Liver (tissue), 3 donors: ENCODE results near the gene METAP2.

Experiments
- ATF3 ChIP-seq: IDR thresholded peaks from 2 replicates; pipeline ENCODE4 v1.6.1; 2016; ENCODE audit warnings: antibody characterized with exemption
- CTCF ChIP-seq: fragments of 150-350 bp; IDR thresholded peaks from 2 replicates; pipeline ENCODE4 v1.5.1; 2017; ENCODE audit warnings: improper control_type of control experiment, low read depth, low read length; ENCODE audit not compliant: missing input control
- EGR1 ChIP-seq, 2 donors: IDR thresholded peaks; 2 replicates each; pipeline ENCODE4 v1.6.1; 2016 to 2018; ENCODE audit warnings: antibody characterized with exemption in 2 of 2, low read depth in 2 of 2
- GABPA ChIP-seq, 2 donors: IDR thresholded peaks in 1 of 2; conservative IDR thresholded peaks in 1 of 2; 2 replicates each; pipeline ENCODE4 v1.6.1; 2016; ENCODE audit warnings: antibody characterized with exemption in 2 of 2, mild to moderate bottlenecking in 1 of 2, moderate library complexity in 1 of 2
- HNF4G ChIP-seq: IDR thresholded peaks from 2 replicates; pipeline ENCODE4 v1.6.1; 2016; ENCODE audit warnings: antibody characterized with exemption
- JUND ChIP-seq, 2 donors: IDR thresholded peaks; 2 replicates each; pipeline ENCODE4 v1.6.1; 2016; ENCODE audit warnings: antibody characterized with exemption in 2 of 2
- MAX ChIP-seq: IDR thresholded peaks from 2 replicates; pipeline ENCODE4 v1.6.1; 2016; ENCODE audit warnings: antibody characterized with exemption
- NR2F2 ChIP-seq: IDR thresholded peaks from 2 replicates; pipeline ENCODE4 v1.6.1; 2016; ENCODE audit warnings: antibody characterized with exemption
- RAD21 ChIP-seq, 2 donors: IDR thresholded peaks; 2 replicates each; pipeline ENCODE4 v1.6.1; 2016; ENCODE audit warnings: antibody characterized with exemption in 2 of 2, mild to moderate bottlenecking in 2 of 2
- REST ChIP-seq: IDR thresholded peaks from 2 replicates; pipeline ENCODE4 v1.6.1; 2016; ENCODE audit warnings: antibody characterized with exemption, mild to moderate bottlenecking
- RXRA ChIP-seq, 2 donors: IDR thresholded peaks; 2 replicates each; pipeline ENCODE4 v1.6.1; 2017 to 2018; ENCODE audit warnings: antibody characterized with exemption in 2 of 2, mild to moderate bottlenecking in 1 of 2
- SP1 ChIP-seq: IDR thresholded peaks from 2 replicates; pipeline ENCODE4 v1.6.1; 2018; ENCODE audit warnings: antibody characterized with exemption, mild to moderate bottlenecking
- TAF1 ChIP-seq: conservative IDR thresholded peaks from 2 replicates; pipeline ENCODE4 v1.6.1; 2016; ENCODE audit warnings: antibody characterized with exemption, mild to moderate bottlenecking
- YY1 ChIP-seq: IDR thresholded peaks from 2 replicates; pipeline ENCODE4 v1.6.1; 2016; ENCODE audit warnings: antibody characterized with exemption, mild to moderate bottlenecking
- donor health status: healthy.
- donor health status: healthy.

GRCh38 chr12:95465275-95465674 is 8.7 kb upstream of the METAP2 start:
- no peak for TF ChIP-seq GABPA (IDR thresholded peaks at IDR 0.05 in 1 of 2, conservative IDR thresholded peaks at IDR 0.05 in 1 of 2)
- TF ChIP-seq CTCF = no peak
- peak; percentile 12 to 24 for TF ChIP-seq RAD21 (IDR thresholded peaks at IDR 0.05)
- no peak for TF ChIP-seq MAX
- peak in 1 of 2 donors; percentile 80 for TF ChIP-seq JUND (IDR thresholded peaks at IDR 0.05)
- TF ChIP-seq TAF1 = no peak
- TF ChIP-seq REST = no peak
- TF ChIP-seq NR2F2 = no peak
- peak; percentile 52 for TF ChIP-seq YY1
- TF ChIP-seq HNF4G = no peak
- peak; percentile 41 to 76 for TF ChIP-seq RXRA (IDR thresholded peaks at IDR 0.05)
- TF ChIP-seq ATF3 = peak; percentile 49
- no peak for TF ChIP-seq EGR1 (IDR thresholded peaks at IDR 0.05; ENCODE audit: low read depth in 2 of 2)
- TF ChIP-seq SP1 = peak; percentile 45
